Activated naive CD8-positive, alpha-beta T cell treated with anti-CD3 and anti-CD28 coated beads, Interleukin-2, amount 50 U/mL, for 24 hours (primary cell): ENCODE measurements around the gene CD81.
"Not testable (repeated sequence)": the region's sequence is repeated elsewhere in the genome, so short reads cannot be mapped to it uniquely, and the experiment has no call there.

Experiments
- ATAC-seq: fragments of 150-1000 bp; cut with Tn5 transposase; one replicate; pipeline ENCODE4 v1.10.0; 2021
- DNase-seq: peaks from one replicate; pipeline ENCODE4 v3.0.0; 2021
- H3K27ac Mint-ChIP-seq: one replicate; pipeline ENCODE4 v1.8.0; 2021; ENCODE audit warnings: mild to moderate bottlenecking, mixed read lengths
- H3K27me3 Mint-ChIP-seq: one replicate; pipeline ENCODE4 v1.8.0; 2021; ENCODE audit warnings: mixed read lengths
- H3K36me3 Mint-ChIP-seq: one replicate; pipeline ENCODE4 v1.8.0; 2021; ENCODE audit warnings: low read depth, mixed read lengths
- H3K4me1 Mint-ChIP-seq: one replicate; pipeline ENCODE4 v1.8.0; 2021; ENCODE audit warnings: mixed read lengths
- H3K4me3 Mint-ChIP-seq: one replicate; pipeline ENCODE4 v1.8.0; 2021; ENCODE audit warnings: mild to moderate bottlenecking, moderate library complexity, mixed read lengths
- H3K9me3 Mint-ChIP-seq: one replicate; pipeline ENCODE4 v1.8.0; 2021; ENCODE audit warnings: mixed read lengths

CD81 gene

GRCh38 chr11:2346586-2347307, 30.4 kb upstream of the CD81 start:
- H3K27ac Mint-ChIP-seq: no peak overlapping the region
- peaks cover 6% of the 10 kb centered on the region for H3K9me3 Mint-ChIP-seq
- DNase-seq (no peak), ATAC-seq (no peak)
- H3K4me1 Mint-ChIP-seq: no peaks in the 10 kb centered on the region
- H3K36me3 Mint-ChIP-seq: no peaks in the 10 kb centered on the region
- no peak overlapping the region for H3K4me3 Mint-ChIP-seq
- no peaks in the 10 kb centered on the region for H3K27me3 Mint-ChIP-seq

DNA sequence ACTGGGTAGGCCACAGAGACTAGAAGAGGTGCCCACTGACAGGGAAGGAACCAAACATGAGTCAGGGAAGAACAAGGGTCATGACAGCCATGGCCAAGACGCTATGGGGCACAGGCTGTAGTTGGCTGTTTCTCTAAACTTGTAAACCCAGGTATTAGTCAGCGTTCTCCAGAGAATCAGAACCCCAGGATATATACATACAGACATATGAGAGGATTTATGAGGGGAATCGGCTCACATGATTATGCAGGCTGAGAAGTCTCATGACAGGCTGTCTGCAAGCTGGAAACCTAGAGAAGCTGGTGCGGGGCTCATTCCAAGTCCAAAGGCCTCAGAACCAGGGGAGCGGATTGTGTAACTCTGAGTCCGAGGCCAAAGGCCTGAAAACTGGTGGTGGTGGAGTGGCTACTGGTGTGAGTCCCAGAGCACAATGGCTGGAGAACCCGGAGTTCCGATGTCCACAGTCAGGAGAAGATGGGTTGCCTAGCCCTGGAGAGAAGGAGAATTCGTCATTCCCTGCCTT, 29.7 kb upstream of the CD81 start:
- DNase-seq (no peak), ATAC-seq (no peak)
- no peaks in the 10 kb centered on the region for H3K36me3 Mint-ChIP-seq
- no peak overlapping the region for H3K27ac Mint-ChIP-seq
- no peaks in the 10 kb centered on the region for H3K4me1 Mint-ChIP-seq
- H3K27me3 Mint-ChIP-seq: no peaks in the 10 kb centered on the region
- no peak overlapping the region for H3K4me3 Mint-ChIP-seq
- peaks cover 6% of the 10 kb centered on the region for H3K9me3 Mint-ChIP-seq

GRCh38 chr11:2348986-2349385, 28.1 kb upstream of the CD81 start:
- no peaks in the 10 kb centered on the region for H3K36me3 Mint-ChIP-seq
- no peak overlapping the region for H3K27ac Mint-ChIP-seq
- H3K27me3 Mint-ChIP-seq: no peaks in the 10 kb centered on the region
- H3K4me3 Mint-ChIP-seq: no peak overlapping the region
- ATAC-seq: no peak
- H3K4me1 Mint-ChIP-seq: no peaks in the 10 kb centered on the region
- no peak for DNase-seq
- H3K9me3 Mint-ChIP-seq: peaks cover 6% of the 10 kb centered on the region

DNA sequence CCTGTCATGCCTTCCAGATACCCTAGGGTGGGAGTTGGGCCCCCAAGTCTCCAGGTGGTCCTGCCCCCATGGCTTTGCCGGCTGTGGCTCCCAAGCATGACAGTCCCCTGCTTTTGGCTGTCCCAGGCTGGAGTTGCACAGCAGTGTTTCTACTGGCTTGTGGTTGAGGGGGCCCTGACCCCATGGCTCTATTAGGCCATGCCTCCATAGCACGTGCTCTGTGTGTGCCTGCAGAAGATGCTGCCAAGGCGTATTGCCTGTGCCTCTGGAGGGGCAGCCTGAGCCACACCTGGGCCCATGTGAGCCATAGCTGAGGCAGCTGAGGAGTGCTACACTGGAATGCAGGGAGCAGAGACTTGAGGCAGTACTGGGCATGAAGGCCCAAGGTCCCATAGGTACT, 25.4 kb upstream of the CD81 start:
- DNase-seq (no peak), ATAC-seq (no peak)
- Mint-ChIP-seq H3K4me1 (no peaks in the 10 kb centered on the region), H3K4me3 (no peak overlapping the region), H3K9me3 (no peaks in the 10 kb centered on the region), H3K27ac (no peak overlapping the region), H3K36me3 (no peaks in the 10 kb centered on the region), H3K27me3 (no peaks in the 10 kb centered on the region)

- H3K9me3 Mint-ChIP-seq: no peaks in the 10 kb centered on the region
- H3K4me1 Mint-ChIP-seq: no peaks in the 10 kb centered on the region
- no peak overlapping the region for H3K4me3 Mint-ChIP-seq
Measured at GRCh38 chr11:2352420-2352819, 24.7 kb upstream of the CD81 start.

GRCh38 chr11:2355000-2355644, 22.0 kb upstream of the CD81 start:
- no peak for ATAC-seq
- H3K4me1 Mint-ChIP-seq: no peaks in the 10 kb centered on the region
- H3K9me3 Mint-ChIP-seq: no peaks in the 10 kb centered on the region
- no peak overlapping the region for H3K27ac Mint-ChIP-seq
- peaks cover 2% of the 10 kb centered on the region for H3K27me3 Mint-ChIP-seq
- no peak overlapping the region for H3K4me3 Mint-ChIP-seq
- no peaks in the 10 kb centered on the region for H3K36me3 Mint-ChIP-seq
- DNase-seq: no peak

More at GRCh38 chr11:2352420-2352819, 24.7 kb upstream of the CD81 start:
- Mint-ChIP-seq H3K36me3 (no peaks in the 10 kb centered on the region), H3K27me3 (no peaks in the 10 kb centered on the region), H3K27ac (no peak overlapping the region)
- ATAC-seq (no peak), DNase-seq (no peak)

GRCh38 chr11:2357246-2357645, 19.9 kb upstream of the CD81 start:
- H3K36me3 Mint-ChIP-seq: no peaks in the 10 kb centered on the region
- no peaks in the 10 kb centered on the region for H3K4me1 Mint-ChIP-seq
- DNase-seq (no peak), ATAC-seq (no peak)
- peaks cover 2% of the 10 kb centered on the region for H3K27me3 Mint-ChIP-seq
- no peak overlapping the region for H3K4me3 Mint-ChIP-seq
- H3K9me3 Mint-ChIP-seq: no peaks in the 10 kb centered on the region
- H3K27ac Mint-ChIP-seq: no peak overlapping the region

- H3K9me3 Mint-ChIP-seq, H3K27me3 Mint-ChIP-seq, H3K4me3 Mint-ChIP-seq, ATAC-seq, DNase-seq, H3K4me1 Mint-ChIP-seq, H3K27ac Mint-ChIP-seq, H3K36me3 Mint-ChIP-seq: not testable (repeated sequence)
Measured at GRCh38 chr11:2357651-2358050, 19.5 kb upstream of the CD81 start.

GRCh38 chr11:2358754-2359442, 18.2 kb upstream of the CD81 start:
- H3K27ac Mint-ChIP-seq: no peak overlapping the region
- ATAC-seq (no peak), DNase-seq (no peak)
- H3K27me3 Mint-ChIP-seq: peaks cover 2% of the 10 kb centered on the region
- H3K4me1 Mint-ChIP-seq: no peaks in the 10 kb centered on the region
- no peak overlapping the region for H3K4me3 Mint-ChIP-seq
- H3K9me3 Mint-ChIP-seq: no peaks in the 10 kb centered on the region
- no peaks in the 10 kb centered on the region for H3K36me3 Mint-ChIP-seq

DNA sequence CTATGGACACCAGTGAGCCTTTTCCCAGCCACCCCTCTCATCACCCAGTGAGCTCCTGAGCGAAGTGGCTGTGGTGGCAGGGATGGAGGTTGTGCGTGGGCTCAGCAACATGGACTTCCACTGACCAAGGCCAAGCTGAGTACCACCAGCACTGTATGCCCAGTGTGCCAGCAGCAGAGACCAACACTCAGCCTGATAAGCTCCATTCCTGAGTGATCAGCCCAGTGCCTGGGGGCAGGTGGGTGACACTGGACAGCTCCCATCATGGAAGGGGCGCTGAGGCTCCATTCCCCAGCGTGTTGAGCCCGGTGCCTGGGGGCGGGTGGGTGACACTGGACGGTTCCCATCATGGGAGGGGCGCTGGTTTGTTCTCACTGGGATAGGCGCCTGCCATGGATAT, 17.6 kb upstream of the CD81 start:
- Mint-ChIP-seq H3K27me3 (peaks cover 2% of the 10 kb centered on the region), H3K4me3 (no peak overlapping the region), H3K9me3 (no peaks in the 10 kb centered on the region), H3K4me1 (no peaks in the 10 kb centered on the region), H3K36me3 (no peaks in the 10 kb centered on the region), H3K27ac (no peak overlapping the region)
- no peak for DNase-seq
- no peak for ATAC-seq

- DNase-seq (no peak), ATAC-seq (no peak)
- no peak overlapping the region for H3K27ac Mint-ChIP-seq
- H3K4me1 Mint-ChIP-seq: no peaks in the 10 kb centered on the region
- H3K4me3 Mint-ChIP-seq: no peak overlapping the region
- H3K36me3 Mint-ChIP-seq: no peaks in the 10 kb centered on the region
- H3K27me3 Mint-ChIP-seq: peaks cover 2% of the 10 kb centered on the region
- no peaks in the 10 kb centered on the region for H3K9me3 Mint-ChIP-seq
Measured at GRCh38 chr11:2360081-2360642, 16.9 kb upstream of the CD81 start.

GRCh38 chr11:2361565-2361964, 15.5 kb upstream of the CD81 start:
- H3K4me1 Mint-ChIP-seq: no peaks in the 10 kb centered on the region
- H3K9me3 Mint-ChIP-seq: no peaks in the 10 kb centered on the region
- DNase-seq (no peak), ATAC-seq (no peak)
- no peak overlapping the region for H3K27ac Mint-ChIP-seq
- H3K4me3 Mint-ChIP-seq: no peak overlapping the region
- no peaks in the 10 kb centered on the region for H3K36me3 Mint-ChIP-seq
- H3K27me3 Mint-ChIP-seq: peaks cover 2% of the 10 kb centered on the region

GRCh38 chr11:2362414-2362813, 14.7 kb upstream of the CD81 start:
- Mint-ChIP-seq H3K27ac (no peak overlapping the region), H3K9me3 (no peaks in the 10 kb centered on the region), H3K36me3 (no peaks in the 10 kb centered on the region), H3K4me1 (no peaks in the 10 kb centered on the region), H3K27me3 (peaks cover 2% of the 10 kb centered on the region), H3K4me3 (no peak overlapping the region)
- DNase-seq (no peak), ATAC-seq (no peak)

DNA sequence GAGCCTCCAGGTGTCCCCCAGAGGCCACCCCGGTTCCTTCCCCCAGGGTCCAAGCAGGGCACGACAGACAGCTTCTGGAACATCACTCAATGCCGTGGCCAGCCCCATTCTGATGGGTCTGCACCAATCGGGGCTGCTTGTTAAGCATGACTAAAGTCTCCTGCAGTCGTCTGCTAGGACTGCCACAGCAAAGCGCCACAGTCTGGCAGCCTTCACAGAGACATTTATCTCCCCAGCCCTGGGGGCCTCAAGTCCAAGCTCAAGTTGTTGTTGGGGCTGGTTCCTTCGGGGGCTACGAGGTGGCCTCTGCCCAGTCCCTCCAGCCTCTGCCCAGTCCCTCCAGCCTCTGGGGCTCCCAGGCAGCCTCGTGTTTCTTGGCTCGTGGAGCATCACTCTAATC, 14.0 kb upstream of the CD81 start:
- ATAC-seq: no peak
- Mint-ChIP-seq H3K4me3 (no peak overlapping the region), H3K27me3 (peaks cover 2% of the 10 kb centered on the region), H3K4me1 (no peaks in the 10 kb centered on the region), H3K27ac (no peak overlapping the region), H3K9me3 (no peaks in the 10 kb centered on the region), H3K36me3 (no peaks in the 10 kb centered on the region)
- no peak for DNase-seq
